ENCODE results near the gene PUDP.
"Not testable (repeated sequence)": the region's sequence is repeated elsewhere in the genome, so short reads cannot be mapped to it uniquely, and the experiment has no call there.

The PUDP gene

DNA sequence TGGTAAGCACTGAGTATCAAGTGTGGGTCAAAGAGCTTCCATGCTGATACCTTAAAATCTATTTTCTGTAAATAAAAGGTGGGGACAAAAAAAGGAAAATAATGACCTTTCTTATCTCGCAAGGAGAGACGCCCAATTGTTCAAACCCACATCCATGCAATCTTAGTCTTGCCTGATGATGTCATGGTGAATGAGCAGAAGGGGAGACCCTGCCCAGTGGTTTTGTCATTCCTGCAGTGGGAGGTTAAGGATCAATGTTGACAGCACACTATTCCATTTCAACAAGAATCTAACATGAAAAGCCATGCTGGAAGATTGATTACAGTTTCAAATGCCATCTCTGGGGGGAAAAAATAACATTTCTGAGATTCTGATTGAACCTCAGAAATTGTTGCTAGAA lies 40.7 kb upstream of the PUDP start:
- TF ChIP-seq, protein P1, sequence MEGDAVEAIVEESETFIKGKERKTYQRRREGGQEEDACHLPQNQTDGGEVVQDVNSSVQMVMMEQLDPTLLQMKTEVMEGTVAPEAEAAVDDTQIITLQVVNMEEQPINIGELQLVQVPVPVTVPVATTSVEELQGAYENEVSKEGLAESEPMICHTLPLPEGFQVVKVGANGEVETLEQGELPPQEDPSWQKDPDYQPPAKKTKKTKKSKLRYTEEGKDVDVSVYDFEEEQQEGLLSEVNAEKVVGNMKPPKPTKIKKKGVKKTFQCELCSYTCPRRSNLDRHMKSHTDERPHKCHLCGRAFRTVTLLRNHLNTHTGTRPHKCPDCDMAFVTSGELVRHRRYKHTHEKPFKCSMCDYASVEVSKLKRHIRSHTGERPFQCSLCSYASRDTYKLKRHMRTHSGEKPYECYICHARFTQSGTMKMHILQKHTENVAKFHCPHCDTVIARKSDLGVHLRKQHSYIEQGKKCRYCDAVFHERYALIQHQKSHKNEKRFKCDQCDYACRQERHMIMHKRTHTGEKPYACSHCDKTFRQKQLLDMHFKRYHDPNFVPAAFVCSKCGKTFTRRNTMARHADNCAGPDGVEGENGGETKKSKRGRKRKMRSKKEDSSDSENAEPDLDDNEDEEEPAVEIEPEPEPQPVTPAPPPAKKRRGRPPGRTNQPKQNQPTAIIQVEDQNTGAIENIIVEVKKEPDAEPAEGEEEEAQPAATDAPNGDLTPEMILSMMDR (IDR thresholded peaks at IDR 0.05; ENCODE audit: insufficient read depth, low read length, poor library complexity, severe bottlenecking): no peak
- DNase-seq (ENCODE audit: extremely low read depth, insufficient read length): no peak
- Histone ChIP-seq H3K4me3 (replicated peaks; ENCODE audit: low read depth, low read length) (no peak overlapping the region), H3K27me3 (replicated peaks; ENCODE audit: control insufficient read depth, insufficient read depth, low read length) (no peaks in the 10 kb centered on the region), H3K36me3 (ENCODE audit: control insufficient read depth, insufficient read depth, low read length) (no peaks in the 10 kb centered on the region)

DNA sequence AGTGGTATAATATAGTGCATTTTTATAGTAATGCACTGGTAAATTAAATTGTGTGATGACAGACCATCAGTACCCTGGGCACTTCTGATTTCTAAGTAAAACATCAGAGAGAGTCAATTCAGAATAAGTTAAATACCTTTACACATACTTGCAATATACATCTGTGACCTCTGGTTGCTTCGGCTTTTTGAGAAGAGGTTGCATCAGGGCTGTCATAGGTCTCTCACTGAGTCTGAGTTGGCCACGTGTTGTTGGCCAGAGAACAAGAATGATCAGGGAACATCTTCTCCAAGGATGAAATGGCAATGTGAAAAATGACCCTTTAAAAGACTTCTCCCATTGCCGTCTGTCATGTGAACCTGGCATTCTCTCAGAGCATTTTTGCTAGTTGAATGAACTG lies 36.9 kb upstream of the PUDP start:
- no peak for DNase-seq (ENCODE audit: extremely low read depth, insufficient read length)
- H3K36me3 ChIP-seq (ENCODE audit: control insufficient read depth, insufficient read depth, low read length): no peaks in the 10 kb centered on the region
- TF ChIP-seq, protein P1 (IDR thresholded peaks at IDR 0.05; ENCODE audit: insufficient read depth, low read length, poor library complexity, severe bottlenecking): no peak
- H3K4me3 ChIP-seq (replicated peaks; ENCODE audit: low read depth, low read length): no peak overlapping the region
- no peaks in the 10 kb centered on the region for H3K27me3 ChIP-seq (replicated peaks; ENCODE audit: control insufficient read depth, insufficient read depth, low read length)

DNA sequence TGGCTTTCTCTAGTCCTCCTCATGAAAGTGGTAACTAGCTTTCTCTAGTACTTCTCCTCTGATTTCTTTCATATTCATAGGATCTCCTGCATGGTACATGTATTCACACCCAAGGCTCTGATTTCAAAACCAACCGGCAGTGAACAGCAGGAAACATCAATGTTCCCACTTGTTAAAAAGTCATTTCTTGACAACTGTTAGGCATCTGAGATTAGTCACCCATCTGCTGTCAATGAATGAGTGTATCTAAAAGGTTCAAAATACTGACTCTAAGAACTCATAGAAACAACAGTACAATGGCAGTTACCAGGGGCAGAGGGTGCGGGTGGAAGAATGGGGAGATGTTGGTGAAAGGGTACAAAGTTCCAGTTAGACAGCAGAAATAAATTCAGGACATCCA lies 31.5 kb upstream of the PUDP start:
- no peak overlapping the region for H3K4me3 ChIP-seq (replicated peaks; ENCODE audit: low read depth, low read length)
- no peak for DNase-seq (ENCODE audit: extremely low read depth, insufficient read length)
- TF ChIP-seq, protein P1 (IDR thresholded peaks at IDR 0.05; ENCODE audit: insufficient read depth, low read length, poor library complexity, severe bottlenecking): no peak

DNA sequence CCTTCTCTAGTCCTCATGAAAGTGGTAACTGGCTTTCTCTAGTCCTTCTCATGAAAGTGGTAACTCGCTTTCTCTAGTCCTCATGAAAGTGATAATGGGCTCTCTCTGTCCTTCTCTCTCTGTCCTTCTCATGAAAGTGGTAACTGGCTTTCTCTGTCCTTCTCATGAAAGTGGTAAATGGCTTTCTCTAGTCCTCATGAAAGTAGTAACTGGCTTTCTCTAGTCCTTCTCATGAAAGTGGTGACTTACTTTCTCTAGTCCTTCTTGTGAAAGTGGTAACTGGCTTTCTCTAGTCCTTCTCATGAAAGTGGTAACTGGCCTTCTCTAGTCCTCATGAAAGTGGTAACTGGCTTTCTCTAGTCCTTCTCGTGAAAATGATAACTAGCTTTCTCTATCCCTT lies 30.9 kb upstream of the PUDP start:
- not testable (repeated sequence) for H3K36me3 ChIP-seq (ENCODE audit: control insufficient read depth, insufficient read depth, low read length); H3K4me3 ChIP-seq (replicated peaks; ENCODE audit: low read depth, low read length); H3K27me3 ChIP-seq (replicated peaks; ENCODE audit: control insufficient read depth, insufficient read depth, low read length); DNase-seq (ENCODE audit: extremely low read depth, insufficient read length)

More for the DNA sequence above, 31.5 kb upstream of the PUDP start:
- Histone ChIP-seq H3K36me3 (ENCODE audit: control insufficient read depth, insufficient read depth, low read length) (no peaks in the 10 kb centered on the region), H3K27me3 (replicated peaks; ENCODE audit: control insufficient read depth, insufficient read depth, low read length) (no peaks in the 10 kb centered on the region)

DNA sequence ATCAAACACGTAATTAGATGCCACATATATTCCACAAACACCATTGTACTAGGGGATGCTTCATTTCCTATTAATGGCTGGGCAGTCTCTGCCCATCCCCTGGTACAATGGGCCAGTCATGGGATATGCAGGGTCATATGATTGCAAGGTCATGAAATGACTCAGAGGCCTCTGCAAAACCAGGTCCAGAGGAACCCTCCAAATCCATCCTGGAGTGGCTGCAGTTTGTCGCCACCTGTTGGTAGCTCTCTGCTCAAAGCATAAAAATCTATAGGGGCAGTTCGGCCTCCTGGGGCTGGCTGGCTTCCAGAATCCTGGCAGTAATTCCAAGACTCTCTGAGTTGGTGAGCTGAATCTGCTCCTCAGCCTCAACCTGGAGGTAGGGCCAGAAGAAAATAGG lies 22.9 kb upstream of the PUDP start:
- TF ChIP-seq, protein P1 (IDR thresholded peaks at IDR 0.05; ENCODE audit: insufficient read depth, low read length, poor library complexity, severe bottlenecking): peak; percentile 56
- DNase-seq (ENCODE audit: extremely low read depth, insufficient read length): no peak
- no peaks in the 10 kb centered on the region for H3K27me3 ChIP-seq (replicated peaks; ENCODE audit: control insufficient read depth, insufficient read depth, low read length)
- H3K4me3 ChIP-seq (replicated peaks; ENCODE audit: low read depth, low read length): no peak overlapping the region
- no peaks in the 10 kb centered on the region for H3K36me3 ChIP-seq (ENCODE audit: control insufficient read depth, insufficient read depth, low read length)

DNA sequence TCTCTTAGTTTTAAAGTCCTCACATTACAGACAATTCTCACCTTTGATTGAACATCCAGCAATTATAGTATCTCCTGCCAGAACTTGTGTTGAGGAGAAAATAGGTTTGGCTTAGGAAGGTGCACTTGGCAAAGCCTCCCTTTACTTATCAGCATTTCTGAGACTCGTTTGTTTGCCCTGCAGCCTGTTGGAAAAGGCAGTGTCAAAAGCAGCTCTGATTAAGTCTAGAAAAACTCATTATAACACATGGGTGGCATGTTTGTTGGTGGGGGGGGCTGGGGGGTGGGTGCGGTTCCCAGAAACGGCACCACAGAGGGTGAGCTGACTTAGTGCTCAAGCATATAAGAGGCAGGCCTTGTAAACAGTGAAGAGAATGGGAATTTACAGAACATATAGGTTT lies 21.7 kb upstream of the PUDP start:
- no peak for DNase-seq (ENCODE audit: extremely low read depth, insufficient read length)
- no peaks in the 10 kb centered on the region for H3K27me3 ChIP-seq (replicated peaks; ENCODE audit: control insufficient read depth, insufficient read depth, low read length)
- no peaks in the 10 kb centered on the region for H3K36me3 ChIP-seq (ENCODE audit: control insufficient read depth, insufficient read depth, low read length)
- TF ChIP-seq, protein P1 (IDR thresholded peaks at IDR 0.05; ENCODE audit: insufficient read depth, low read length, poor library complexity, severe bottlenecking): no peak
- no peak overlapping the region for H3K4me3 ChIP-seq (replicated peaks; ENCODE audit: low read depth, low read length)

Data from GM06990 (cell line).